GM21390 (cell line): ENCODE measurements around the gene FATE1.
"Not testable (repeated sequence)": the region's sequence is repeated elsewhere in the genome, so short reads cannot be mapped to it uniquely, and the experiment has no call there.

Experiments
- ATAC-seq: cut with Tn5 transposase; IDR thresholded peaks from one replicate; pipeline ENCODE4 v1.9.1; 2021; ENCODE audit not compliant: unreplicated experiment

Gene FATE1

GRCh38 chrX:151715752-151716151 lies at the start of gene FATE1:
FATE1 (plus strand) TSS chrX:151716035; CDS start chrX:151716120, 85 bp downstream.
- ATAC-seq, result no peak

DNA sequence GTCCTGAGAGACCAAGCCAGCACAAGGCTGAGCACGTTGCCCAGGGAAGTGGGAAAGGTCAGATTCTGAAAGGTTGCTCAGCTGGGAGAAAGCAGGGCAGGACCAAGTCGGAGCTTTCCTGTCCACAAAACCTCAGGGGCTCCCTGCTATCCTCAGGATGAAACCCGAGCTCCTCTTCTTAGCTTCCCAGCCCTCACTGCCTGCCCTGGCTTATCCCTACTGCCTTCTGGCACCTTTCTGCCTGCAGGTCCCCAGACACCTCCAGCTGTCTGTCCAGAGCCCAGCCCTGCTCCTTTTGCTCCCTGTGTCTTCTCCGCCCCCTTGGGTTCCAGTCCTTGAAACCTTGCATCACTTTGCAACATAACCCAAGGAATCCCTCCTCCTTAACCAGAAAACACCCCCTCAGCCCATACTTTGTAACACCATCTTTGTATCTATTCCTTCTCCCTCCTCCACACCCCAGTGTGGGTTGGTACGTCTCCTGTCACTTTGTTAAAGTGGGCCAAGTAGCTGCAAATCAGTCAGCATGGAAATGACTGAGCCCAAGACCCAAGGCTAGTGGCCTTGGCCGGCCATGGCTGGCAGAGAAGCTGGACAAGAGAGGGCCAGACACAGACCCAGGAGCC lies 40.6 kb upstream of the FATE1 start:
- ATAC-seq, result no peak

DNA sequence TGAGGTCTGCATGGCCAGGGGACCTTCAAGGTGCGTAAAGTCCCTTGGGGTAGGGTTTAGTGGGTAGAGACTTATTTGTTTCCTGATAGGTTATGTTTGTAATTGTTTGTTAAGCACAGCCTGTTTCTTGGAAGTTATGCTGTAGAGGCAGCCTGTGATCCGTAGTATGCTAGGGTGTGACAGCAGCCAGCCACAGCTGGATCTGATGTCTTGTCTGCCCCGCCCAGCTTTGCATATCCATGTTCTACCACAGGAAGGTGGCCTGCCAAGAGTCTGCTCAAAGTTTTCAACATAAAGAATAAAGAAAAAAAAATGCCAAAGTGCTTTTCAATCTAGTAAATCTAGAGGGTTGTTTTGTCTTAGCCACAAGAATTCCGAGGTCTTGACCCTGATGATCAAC lies 39.6 kb upstream of the FATE1 start:
- ATAC-seq, result no peak

DNA sequence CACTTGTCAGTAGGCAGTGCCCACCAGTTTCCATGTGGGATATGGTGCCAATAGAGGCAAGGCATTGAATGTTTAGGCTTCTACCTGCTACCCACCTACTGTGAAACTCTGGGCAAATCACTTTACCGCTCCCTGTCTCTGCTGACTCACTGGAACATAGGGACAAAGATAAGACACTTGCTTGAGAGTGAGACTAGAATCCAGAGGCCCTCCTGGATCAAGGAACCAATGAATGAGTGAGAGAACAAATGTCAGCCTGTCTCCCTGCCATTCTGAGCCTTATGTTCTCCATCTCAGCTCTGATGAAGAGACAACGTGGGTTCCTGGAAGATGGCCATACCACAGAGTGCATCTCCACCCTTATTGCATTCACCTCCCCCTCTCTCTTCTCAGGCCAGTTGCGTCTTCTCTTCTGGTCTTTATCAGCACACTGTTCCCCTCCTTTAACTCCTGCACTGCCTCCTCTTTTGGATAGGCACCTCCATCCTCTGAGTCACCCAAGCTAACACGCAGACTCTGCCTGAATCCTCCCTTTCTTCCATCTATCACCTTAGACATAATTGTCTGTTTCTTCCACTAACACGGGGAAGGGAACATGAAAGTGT lies 35.9 kb upstream of the FATE1 start:
- ATAC-seq, result no peak

DNA sequence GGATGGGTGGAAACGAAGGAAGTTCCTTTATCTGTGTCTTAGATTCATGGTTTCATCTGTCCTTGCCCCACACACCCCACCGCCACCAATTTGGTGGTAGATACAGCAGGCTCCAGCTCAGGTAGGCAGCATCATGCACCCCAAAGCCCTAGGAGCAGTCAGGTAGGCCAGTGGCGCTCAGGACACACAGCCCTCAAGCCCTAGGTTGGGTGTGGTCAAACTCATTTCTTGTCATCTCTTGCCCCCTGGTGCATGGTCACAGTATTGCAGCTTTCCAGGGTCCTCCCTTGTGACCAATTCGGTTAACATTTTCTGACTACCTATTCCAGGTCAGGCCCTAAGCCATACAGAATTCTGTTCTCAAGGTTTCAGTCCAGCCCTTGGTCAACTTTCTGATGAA lies 35.0 kb upstream of the FATE1 start:
- peak; percentile 81 for ATAC-seq

GRCh38 chrX:151687635-151688034 lies 28.2 kb upstream of the FATE1 start:
- ATAC-seq, result no peak

DNA sequence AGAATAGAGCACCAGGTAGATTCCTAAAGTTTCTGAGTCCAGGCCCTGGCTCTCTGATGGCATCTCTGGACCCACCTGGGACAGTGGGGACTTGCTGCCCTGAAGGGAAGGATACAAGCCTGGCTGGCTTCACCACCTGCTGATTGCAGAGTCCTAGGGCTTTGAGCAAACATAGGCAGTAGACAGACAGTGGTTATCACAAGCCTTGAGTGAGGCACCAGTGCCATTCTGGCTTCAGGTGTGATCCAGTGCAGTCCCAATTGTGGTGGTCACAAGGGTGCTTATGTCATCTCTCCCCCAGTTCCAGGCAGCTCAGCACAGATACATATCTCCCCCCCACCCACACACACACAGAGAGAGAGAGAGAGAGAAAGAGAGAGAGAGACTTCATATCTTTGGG lies 27.1 kb upstream of the FATE1 start:
- ATAC-seq, result no peak

DNA sequence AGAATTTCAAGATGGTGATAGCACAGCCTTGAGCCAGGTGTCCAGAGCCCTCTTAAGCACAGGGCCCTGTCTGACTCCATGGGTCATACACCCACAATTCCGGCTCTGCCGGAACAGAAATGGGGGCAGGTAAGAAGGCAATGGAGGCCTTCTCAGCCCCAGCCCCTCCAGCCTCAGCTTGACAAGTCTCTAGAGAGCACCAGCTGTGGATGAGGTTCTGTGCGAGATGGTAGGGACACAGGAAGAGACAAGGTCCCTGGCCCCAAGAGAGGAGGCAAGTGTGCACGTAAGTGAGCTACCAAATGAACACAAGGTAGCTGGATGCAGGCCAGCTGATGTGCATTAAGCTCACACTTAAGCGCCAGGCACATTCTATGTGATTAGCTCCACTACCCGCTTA lies 23.0 kb upstream of the FATE1 start:
- no peak for ATAC-seq

- ATAC-seq, result no peak
These were observed 21.7 kb upstream of the FATE1 start for GRCh38 chrX:151694121-151694520.

- no peak for ATAC-seq
These were observed 20.9 kb upstream of the FATE1 start, which contains the start of gene PRRG3 for GRCh38 chrX:151694661-151695582. PRRG3 (plus strand) TSS chrX:151695458; CDS start chrX:151698815, 3,357 bp downstream.

GRCh38 chrX:151695583-151696340 lies 20.1 kb upstream of the FATE1 start:
- ATAC-seq, result no peak

DNA sequence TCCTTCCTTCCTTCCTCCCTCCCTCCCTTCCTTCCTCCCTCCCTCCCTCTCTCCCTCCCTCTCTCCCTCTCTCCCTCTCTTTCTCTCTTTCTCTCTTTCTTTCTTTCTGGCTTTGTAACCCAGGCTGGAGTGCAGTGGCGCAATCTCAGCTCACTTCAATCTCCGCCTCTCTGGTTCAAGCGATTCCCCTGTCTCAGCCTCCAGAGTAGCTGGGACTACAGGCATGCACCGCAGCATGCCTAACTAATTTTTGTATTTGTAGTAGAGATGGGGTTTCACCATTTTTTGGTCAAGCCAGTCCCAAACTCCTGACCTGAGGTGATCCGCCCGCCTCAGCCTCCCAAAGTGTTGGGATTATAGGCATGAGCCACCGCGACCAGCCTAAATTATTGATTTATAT lies 18.8 kb upstream of the FATE1 start:
- ATAC-seq, result not testable (repeated sequence)

DNA sequence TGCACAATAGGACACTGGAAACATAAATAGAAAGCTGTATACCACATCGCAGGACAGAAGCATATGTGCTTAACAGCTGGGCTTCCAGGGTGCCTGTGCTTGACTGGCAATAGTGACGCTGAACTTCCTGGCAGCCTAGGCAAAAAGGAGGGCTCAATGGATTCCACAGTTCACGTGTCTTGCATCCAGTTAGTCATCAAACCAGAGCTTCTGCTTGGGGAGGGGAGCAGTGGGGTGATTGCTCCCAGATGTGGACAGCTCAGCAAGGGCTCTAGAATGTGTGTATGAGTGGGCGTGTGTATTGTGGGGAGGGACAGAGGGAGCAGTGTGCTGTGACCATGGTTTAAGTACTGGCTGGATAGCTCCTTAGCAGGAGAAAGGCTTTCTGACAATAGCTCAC lies 18.3 kb upstream of the FATE1 start:
- no peak for ATAC-seq

GRCh38 chrX:151698485-151698884 lies 17.4 kb upstream of the FATE1 start:
- ATAC-seq, result no peak

GRCh38 chrX:151699746-151700145 lies 16.1 kb upstream of the FATE1 start:
- no peak for ATAC-seq

DNA sequence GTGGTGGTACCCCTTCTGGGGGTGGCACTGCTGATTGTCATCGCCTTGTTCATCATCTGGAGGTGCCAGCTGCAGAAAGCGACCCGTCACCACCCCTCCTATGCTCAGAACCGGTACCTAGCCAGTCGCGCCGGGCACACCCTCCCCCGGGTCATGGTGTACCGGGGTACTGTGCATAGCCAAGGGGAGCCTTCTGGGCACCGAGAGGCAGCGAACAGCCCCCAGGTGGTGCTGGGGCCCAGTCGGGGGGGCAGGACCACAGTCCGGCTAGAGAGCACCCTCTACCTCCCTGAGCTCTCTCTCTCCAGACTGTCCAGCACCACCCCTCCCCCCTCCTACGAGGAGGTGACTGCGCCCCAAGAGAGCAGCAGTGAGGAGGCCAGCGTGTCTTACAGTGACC lies 15.3 kb upstream of the FATE1 start:
- no peak for ATAC-seq

GRCh38 chrX:151701071-151701470 lies 14.8 kb upstream of the FATE1 start:
- no peak for ATAC-seq

DNA sequence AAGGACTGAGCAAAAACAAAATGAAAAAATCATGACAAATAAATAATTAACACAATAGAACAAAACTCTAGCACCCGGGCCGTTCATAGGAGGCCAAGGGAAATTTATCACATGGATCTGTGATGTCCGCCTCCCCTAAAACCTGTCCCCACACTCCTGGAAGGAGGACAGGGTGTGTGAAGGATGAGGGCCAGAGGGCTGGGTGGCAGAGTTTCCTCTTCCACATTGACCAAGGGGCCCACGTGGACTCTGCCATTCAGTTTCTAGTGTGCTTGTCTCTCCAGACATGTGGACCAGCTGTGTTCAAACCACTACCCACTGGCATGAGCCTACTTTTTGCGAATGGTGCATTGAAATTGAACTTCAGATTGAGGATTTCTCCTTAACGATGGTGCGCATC lies 14.3 kb upstream of the FATE1 start:
- ATAC-seq, result no peak

DNA sequence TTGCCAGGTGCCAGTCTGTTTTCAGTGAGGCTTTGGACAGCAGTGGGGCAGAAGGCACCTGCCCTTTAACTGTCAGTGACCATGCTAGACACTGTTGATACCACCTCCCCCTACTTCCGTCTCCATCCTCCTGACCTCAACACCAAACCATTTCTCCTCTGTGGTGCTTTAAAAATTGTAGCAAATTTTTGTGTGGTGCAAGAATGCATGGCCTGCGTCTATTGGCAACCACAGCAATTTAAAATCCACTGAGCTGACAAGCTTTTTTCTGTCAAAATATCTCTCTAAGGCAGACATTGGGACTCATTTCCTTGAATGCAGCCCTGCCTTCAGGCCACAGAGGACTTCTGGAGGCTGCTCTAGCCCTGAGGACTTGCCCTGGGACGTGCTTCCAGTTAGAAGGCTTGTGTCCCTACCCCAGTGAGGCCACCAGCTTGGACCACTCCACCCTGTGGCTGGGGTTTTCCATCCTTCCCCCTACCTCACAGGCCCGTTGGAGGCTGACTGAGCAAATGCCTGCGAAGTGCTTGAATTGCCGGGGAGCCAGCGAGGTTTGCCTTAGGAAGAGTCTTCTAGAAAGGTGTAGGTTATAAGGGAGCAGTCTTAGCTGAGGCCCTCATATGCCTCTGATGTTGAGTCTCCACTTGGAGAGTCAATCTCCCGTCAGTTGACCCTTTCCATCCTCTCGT lies 13.7 kb upstream of the FATE1 start:
- ATAC-seq, result no peak

- no peak for ATAC-seq
These were observed 13.0 kb upstream of the FATE1 start for GRCh38 chrX:151702741-151703340.
